Measurements from ENCODE around the gene ITPR1. TPM values are rescaled to one million over a fixed set of nuclear protein-coding genes. Genes with fewer than 3 reads are reported as not detected.
A peak's percentile ranks its signal among the peaks of the same experiment; 100 is the strongest.

ITPR1 gene
- total and polyA plus RNA-seq, 2 experiments from 2014 or later, result 17.6 to 28.8 TPM

DNA sequence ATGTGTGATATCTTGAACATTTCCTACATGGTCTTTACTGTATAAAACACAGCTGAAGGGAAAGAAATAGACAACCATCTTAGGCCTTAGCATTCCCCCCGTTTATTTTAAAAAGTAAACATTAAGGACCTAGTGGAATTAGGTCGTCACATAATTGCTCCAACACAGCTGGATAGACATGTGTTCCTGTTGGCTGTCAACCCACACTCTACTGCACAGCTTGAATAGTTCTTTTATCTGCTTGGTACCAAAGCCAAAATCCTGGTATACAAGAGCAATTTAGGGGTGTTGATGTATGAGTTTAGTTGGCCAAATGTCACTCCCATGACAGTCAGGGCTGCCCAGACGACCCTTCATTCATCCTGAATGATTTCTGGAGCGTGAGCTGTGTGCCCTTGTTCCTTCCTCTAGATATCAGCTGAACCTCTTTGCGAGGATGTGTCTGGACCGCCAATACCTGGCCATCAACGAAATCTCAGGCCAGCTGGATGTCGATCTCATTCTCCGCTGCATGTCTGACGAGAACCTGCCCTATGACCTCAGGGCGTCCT, 179.7 kb downstream of the ITPR1 start:
- no peaks in the 10 kb centered on the region for H3K9me3 ChIP-seq (ENCODE audit: low read depth)
- no peaks in the 10 kb centered on the region for H3K4me1 ChIP-seq (ENCODE audit: low read depth)
- DNase-seq (ENCODE audit: low read depth in 1 of 2, low spot score in 1 of 2), result no peak
- H3K4me3 ChIP-seq, result no peak overlapping the region
- peaks cover 16% of the 10 kb centered on the region for H3K36me3 ChIP-seq
- no peaks in the 10 kb centered on the region for H3K27me3 ChIP-seq
- no peak overlapping the region for H3K27ac ChIP-seq
- TF ChIP-seq, protein P1, sequence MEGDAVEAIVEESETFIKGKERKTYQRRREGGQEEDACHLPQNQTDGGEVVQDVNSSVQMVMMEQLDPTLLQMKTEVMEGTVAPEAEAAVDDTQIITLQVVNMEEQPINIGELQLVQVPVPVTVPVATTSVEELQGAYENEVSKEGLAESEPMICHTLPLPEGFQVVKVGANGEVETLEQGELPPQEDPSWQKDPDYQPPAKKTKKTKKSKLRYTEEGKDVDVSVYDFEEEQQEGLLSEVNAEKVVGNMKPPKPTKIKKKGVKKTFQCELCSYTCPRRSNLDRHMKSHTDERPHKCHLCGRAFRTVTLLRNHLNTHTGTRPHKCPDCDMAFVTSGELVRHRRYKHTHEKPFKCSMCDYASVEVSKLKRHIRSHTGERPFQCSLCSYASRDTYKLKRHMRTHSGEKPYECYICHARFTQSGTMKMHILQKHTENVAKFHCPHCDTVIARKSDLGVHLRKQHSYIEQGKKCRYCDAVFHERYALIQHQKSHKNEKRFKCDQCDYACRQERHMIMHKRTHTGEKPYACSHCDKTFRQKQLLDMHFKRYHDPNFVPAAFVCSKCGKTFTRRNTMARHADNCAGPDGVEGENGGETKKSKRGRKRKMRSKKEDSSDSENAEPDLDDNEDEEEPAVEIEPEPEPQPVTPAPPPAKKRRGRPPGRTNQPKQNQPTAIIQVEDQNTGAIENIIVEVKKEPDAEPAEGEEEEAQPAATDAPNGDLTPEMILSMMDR (IDR thresholded peaks at IDR 0.05; ENCODE audit: low read depth, low read length), result no peak

DNA sequence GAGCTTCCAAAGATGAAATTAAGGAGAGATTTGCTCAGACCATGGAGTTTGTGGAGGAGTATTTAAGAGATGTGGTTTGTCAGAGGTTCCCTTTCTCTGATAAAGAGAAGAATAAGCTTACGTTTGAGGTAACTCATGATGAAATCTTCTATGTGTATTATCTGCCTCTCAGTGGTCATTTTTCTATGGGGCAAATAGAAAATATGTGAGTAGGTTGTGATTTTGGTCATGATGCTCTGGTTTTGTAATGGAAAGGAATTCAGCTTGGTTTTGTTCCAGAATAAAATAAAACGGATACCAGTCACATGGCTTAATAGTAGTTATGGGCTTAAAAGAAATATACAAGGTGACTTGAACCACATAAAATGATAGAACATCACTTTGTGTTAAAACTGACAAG, 181.1 kb downstream of the ITPR1 start:
- Histone ChIP-seq H3K36me3 (peaks cover 15% of the 10 kb centered on the region), H3K4me3 (no peak overlapping the region), H3K27ac (no peak overlapping the region), H3K9me3 (ENCODE audit: low read depth) (no peaks in the 10 kb centered on the region), H3K4me1 (ENCODE audit: low read depth) (no peaks in the 10 kb centered on the region), H3K27me3 (no peaks in the 10 kb centered on the region)
- DNase-seq (ENCODE audit: low read depth in 1 of 2, low spot score in 1 of 2), result peak in 1 of 2 donors; percentile 90
- TF ChIP-seq, protein P1 (IDR thresholded peaks at IDR 0.05; ENCODE audit: low read depth, low read length), result no peak

DNA sequence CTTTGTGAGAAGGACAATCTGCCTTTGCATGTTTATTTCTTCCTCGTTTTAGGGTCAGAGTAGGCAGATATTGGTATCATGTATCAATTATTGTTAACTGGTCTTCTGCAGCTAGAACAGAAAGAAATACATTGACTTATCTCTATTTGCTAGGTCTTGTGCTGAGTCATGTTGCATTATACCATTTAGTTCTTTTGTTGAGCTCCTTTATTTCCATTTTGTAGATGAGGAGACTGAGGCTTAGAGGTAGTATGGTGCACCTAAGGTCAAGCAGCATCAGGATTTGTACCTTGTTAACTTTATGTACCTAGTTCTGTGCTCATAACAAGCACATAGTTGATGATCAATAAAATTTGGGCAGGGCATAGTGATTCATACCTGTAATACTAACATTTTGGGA, 182.6 kb downstream of the ITPR1 start:
- no peak overlapping the region for H3K27ac ChIP-seq
- H3K36me3 ChIP-seq, result peaks cover 14% of the 10 kb centered on the region
- no peaks in the 10 kb centered on the region for H3K27me3 ChIP-seq
- no peak overlapping the region for H3K4me3 ChIP-seq
- no peak for DNase-seq (ENCODE audit: low read depth in 1 of 2, low spot score in 1 of 2)
- TF ChIP-seq, protein P1 (IDR thresholded peaks at IDR 0.05; ENCODE audit: low read depth, low read length), result no peak
- no peaks in the 10 kb centered on the region for H3K9me3 ChIP-seq (ENCODE audit: low read depth)
- H3K4me1 ChIP-seq (ENCODE audit: low read depth), result no peaks in the 10 kb centered on the region

DNA sequence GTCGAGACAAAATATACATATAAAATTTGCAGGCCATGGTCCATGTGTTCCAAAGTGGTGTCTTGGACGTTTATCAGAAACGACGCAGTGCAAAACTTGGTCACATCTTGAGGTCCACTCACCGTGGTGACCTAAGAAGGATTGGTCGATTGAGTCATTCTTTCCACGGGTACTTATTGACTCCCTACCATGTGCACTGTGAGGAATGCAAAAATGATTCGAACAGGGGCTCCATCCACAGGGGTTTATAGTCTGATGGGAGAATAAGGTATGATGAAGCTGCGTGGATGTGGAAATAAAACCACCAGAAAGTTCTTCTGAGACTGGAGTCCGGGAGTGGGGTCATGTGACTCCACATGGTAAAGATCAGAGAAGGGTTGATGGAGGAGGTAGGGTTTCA, 185.2 kb downstream of the ITPR1 start:
- TF ChIP-seq, protein P1 (IDR thresholded peaks at IDR 0.05; ENCODE audit: low read depth, low read length), result no peak
- H3K36me3 ChIP-seq, result peaks cover 13% of the 10 kb centered on the region
- no peaks in the 10 kb centered on the region for H3K27me3 ChIP-seq
- no peaks in the 10 kb centered on the region for H3K9me3 ChIP-seq (ENCODE audit: low read depth)
- H3K27ac ChIP-seq, result no peak overlapping the region
- no peaks in the 10 kb centered on the region for H3K4me1 ChIP-seq (ENCODE audit: low read depth)
- no peak for DNase-seq (ENCODE audit: low read depth in 1 of 2, low spot score in 1 of 2)
- H3K4me3 ChIP-seq, result no peak overlapping the region

DNA sequence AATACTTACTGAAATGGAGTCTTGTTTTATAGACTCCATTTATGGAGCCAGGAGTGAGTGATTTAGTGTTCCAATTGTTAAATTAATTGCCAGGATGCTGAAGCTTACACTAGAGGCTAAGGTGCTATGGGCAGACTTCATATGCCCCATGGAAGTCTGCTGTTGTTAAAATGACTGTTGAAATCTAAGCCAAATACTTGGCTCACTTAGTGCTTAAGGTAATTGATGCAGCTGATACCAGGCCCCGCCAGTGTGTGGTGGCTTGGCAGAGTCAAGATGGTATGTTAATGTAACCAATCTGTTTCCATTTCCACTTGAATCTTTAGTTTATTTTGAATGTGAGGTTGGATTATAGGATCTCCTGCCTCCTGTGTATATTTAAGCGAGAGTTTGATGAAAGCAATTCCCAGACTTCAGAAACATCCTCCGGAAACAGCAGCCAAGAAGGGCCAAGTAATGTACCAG, 187.1 kb downstream of the ITPR1 start:
- no peak overlapping the region for H3K4me3 ChIP-seq
- no peak for DNase-seq (ENCODE audit: low read depth in 1 of 2, low spot score in 1 of 2)
- no peak overlapping the region for H3K27ac ChIP-seq
- H3K27me3 ChIP-seq, result no peaks in the 10 kb centered on the region
- H3K36me3 ChIP-seq, result peaks cover 21% of the 10 kb centered on the region
- TF ChIP-seq, protein P1 (IDR thresholded peaks at IDR 0.05; ENCODE audit: low read depth, low read length), result no peak
- no peaks in the 10 kb centered on the region for H3K9me3 ChIP-seq (ENCODE audit: low read depth)
- H3K4me1 ChIP-seq (ENCODE audit: low read depth), result no peaks in the 10 kb centered on the region
